ENCODE data around the gene ADCY10.

The ADCY10 gene, protein sequence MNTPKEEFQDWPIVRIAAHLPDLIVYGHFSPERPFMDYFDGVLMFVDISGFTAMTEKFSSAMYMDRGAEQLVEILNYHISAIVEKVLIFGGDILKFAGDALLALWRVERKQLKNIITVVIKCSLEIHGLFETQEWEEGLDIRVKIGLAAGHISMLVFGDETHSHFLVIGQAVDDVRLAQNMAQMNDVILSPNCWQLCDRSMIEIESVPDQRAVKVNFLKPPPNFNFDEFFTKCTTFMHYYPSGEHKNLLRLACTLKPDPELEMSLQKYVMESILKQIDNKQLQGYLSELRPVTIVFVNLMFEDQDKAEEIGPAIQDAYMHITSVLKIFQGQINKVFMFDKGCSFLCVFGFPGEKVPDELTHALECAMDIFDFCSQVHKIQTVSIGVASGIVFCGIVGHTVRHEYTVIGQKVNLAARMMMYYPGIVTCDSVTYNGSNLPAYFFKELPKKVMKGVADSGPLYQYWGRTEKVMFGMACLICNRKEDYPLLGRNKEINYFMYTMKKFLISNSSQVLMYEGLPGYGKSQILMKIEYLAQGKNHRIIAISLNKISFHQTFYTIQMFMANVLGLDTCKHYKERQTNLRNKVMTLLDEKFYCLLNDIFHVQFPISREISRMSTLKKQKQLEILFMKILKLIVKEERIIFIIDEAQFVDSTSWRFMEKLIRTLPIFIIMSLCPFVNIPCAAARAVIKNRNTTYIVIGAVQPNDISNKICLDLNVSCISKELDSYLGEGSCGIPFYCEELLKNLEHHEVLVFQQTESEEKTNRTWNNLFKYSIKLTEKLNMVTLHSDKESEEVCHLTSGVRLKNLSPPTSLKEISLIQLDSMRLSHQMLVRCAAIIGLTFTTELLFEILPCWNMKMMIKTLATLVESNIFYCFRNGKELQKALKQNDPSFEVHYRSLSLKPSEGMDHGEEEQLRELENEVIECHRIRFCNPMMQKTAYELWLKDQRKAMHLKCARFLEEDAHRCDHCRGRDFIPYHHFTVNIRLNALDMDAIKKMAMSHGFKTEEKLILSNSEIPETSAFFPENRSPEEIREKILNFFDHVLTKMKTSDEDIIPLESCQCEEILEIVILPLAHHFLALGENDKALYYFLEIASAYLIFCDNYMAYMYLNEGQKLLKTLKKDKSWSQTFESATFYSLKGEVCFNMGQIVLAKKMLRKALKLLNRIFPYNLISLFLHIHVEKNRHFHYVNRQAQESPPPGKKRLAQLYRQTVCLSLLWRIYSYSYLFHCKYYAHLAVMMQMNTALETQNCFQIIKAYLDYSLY (N-terminal part only)

DNA sequence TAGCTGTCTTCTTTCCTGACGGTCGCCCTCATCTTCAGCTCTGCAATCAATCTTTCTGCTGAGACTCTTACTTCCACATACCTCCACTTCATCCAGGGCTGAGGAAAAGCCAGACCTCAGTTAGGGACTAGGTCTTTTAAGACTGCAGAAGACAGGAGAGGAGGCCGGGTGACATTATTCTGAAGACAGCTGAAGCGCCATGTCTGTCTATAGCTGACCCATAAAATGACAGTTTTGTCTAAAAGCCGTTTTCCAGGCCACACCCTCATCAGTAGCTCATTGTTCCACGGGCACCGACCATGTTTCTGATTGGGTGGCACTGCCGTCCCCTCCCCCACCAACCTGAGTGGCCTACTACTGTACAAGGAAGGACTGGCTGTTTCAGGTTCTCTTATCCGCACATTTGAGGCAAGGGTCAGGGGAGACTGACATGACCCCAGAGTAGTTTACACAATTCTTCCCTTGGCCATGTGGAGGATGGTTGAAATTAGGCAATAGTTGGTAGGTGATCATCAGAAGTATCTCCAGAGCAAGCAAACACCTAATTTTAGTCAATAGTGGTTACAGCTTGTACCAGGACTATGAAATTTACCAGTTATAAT lies at the start of gene ADCY10:
TSS of gene ADCY10 (minus strand) at position 240 of the 602 bp plus-strand sequence. CDS start 8,994 bp downstream, outside the sequence.
- no peak within 1 kb of the TSS for H3K4me3 ChIP-seq (ENCODE audit: low read length)
- no peak for TF ChIP-seq ZNF274 (IDR thresholded peaks at IDR 0.05; ENCODE audit: low read depth, low read length)

DNA sequence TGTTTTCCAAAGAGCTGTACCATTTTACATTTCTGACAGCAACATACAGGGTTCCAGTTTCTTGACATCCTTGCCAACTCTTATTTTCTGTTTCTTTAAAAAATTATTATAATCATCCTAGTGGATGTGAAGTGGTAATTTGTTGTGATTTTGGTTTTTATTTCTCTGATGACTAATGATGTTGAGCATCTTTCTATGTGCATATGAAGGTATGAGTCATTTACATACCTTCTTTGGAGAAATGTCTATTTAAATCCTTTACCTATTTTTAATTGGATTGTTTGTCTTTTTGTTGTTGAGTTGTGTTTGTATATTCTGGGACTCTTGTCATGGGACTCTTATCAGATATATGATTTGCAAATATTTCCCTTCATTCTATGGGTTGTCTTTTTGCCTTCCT lies 43.8 kb upstream of the ADCY10 start:
- no peak overlapping the region for H3K4me3 ChIP-seq (ENCODE audit: low read length)
- no peak for TF ChIP-seq ZNF274 (IDR thresholded peaks at IDR 0.05; ENCODE audit: low read depth, low read length)

GRCh38 chr1:167955915-167956314 lies 42.0 kb upstream of the ADCY10 start:
- H3K4me3 ChIP-seq (ENCODE audit: low read length): no peak overlapping the region
- no peak for TF ChIP-seq ZNF274 (IDR thresholded peaks at IDR 0.05; ENCODE audit: low read depth, low read length)

DNA sequence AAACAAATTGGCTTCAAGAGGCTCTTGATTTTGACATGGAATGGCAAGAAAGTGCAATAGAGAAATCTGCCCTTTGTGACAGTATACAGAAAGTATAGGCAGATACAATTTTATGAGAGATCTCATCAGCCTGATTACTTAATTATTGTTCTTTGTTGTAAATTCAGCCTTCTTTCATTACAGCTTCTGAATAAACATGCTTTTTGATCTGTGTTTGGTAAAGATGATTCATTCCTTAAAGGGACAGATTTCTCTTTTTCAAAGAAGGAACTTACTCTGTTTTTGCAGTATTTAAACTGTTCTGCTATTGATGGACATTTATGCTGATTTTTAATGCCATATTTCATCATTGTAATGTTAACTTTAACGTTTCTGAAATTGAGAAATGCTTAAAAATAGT lies 36.6 kb upstream of the ADCY10 start:
- no peak for TF ChIP-seq ZNF274 (IDR thresholded peaks at IDR 0.05; ENCODE audit: low read depth, low read length)
- no peak overlapping the region for H3K4me3 ChIP-seq (ENCODE audit: low read length)

GRCh38 chr1:167949785-167950184 lies 35.9 kb upstream of the ADCY10 start:
- H3K4me3 ChIP-seq (ENCODE audit: low read length): no peak overlapping the region
- no peak for TF ChIP-seq ZNF274 (IDR thresholded peaks at IDR 0.05; ENCODE audit: low read depth, low read length)

DNA sequence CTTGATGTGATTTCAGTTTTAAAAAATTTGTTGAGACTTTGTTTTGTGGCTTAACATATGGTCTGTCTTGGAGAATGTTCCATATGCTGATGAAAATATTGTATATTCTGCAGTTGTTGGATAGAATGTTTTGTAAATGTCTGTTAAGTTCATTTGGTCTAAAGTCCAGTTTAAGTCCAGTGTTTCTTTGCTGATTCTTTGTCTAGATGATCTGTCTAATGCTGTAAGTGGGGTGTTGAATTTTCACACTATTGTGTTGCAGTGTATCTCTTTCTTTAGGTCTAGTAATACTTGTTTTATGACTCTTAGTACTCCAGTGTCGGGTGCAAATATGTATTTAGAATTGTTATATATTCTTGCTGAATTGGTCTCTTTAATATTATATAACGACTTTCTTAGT lies 33.8 kb upstream of the ADCY10 start:
- TF ChIP-seq ZNF274 (IDR thresholded peaks at IDR 0.05; ENCODE audit: low read depth, low read length): no peak
- H3K4me3 ChIP-seq (ENCODE audit: low read length): no peak overlapping the region

- no peak for TF ChIP-seq ZNF274 (IDR thresholded peaks at IDR 0.05; ENCODE audit: low read depth, low read length)
- no peak overlapping the region for H3K4me3 ChIP-seq (ENCODE audit: low read length)
Observed at GRCh38 chr1:167943541-167943940, 29.6 kb upstream of the ADCY10 start.

GRCh38 chr1:167940264-167940663 lies 26.3 kb upstream of the ADCY10 start:
- no peak overlapping the region for H3K4me3 ChIP-seq (ENCODE audit: low read length)
- no peak for TF ChIP-seq ZNF274 (IDR thresholded peaks at IDR 0.05; ENCODE audit: low read depth, low read length)

DNA sequence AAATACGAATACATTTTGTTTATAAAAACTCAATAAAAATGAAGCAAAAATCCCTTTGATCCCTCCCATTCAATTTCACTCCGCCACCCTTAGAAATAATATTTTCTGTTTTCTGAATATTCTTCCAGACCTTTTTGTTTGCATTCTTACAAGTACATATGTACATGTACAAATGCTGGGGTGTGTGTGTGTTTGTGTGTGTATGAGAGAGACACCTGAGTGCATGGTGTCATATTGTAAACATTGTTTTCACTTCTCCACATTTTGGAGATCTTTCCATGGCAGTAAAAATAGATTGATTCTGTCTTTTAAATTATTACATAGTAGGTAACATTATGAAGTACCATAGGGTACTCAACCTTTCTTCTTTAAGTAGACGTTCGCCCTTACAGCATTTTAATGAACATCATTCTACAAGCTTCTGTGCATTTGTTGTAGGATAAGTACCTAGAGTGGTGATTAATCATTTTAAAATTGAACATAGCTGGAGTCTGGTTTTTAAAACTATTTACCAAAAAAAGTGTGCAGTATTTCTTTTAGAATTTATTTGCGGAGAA lies 24.2 kb upstream of the ADCY10 start:
- peak overlapping the region; percentile 71; the same call in 1 of the 2 replicates for H3K4me3 ChIP-seq (ENCODE audit: low read length)
- TF ChIP-seq ZNF274 (IDR thresholded peaks at IDR 0.05; ENCODE audit: low read depth, low read length): no peak

- TF ChIP-seq ZNF274 (IDR thresholded peaks at IDR 0.05; ENCODE audit: low read depth, low read length): no peak
Observed at GRCh38 chr1:167937709-167938010, 23.7 kb upstream of the ADCY10 start.

GRCh38 chr1:167936930-167937708 lies 23.2 kb upstream of the ADCY10 start, which contains the start of gene MPC2:
MPC2 (minus strand) TSS chr1:167937072; CDS start chr1:167935841, 1,231 bp downstream.
- H3K4me3 ChIP-seq (ENCODE audit: low read length): peak within 1 kb of the TSS; percentile 71
- TF ChIP-seq ZNF274 (IDR thresholded peaks at IDR 0.05; ENCODE audit: low read depth, low read length): no peak

More at GRCh38 chr1:167937709-167938010, 23.7 kb upstream of the ADCY10 start:
- H3K4me3 ChIP-seq (ENCODE audit: low read length): peak overlapping the region; percentile 71

- no peak for TF ChIP-seq ZNF274 (IDR thresholded peaks at IDR 0.05; ENCODE audit: low read depth, low read length)
Observed at GRCh38 chr1:167936068-167936929, 22.4 kb upstream of the ADCY10 start, which contains the start of gene DCAF6. DCAF6 (plus strand) TSS chr1:167936683; CDS start chr1:167936912, 229 bp downstream.

More at GRCh38 chr1:167936068-167936929, 22.4 kb upstream of the ADCY10 start, which contains the start of gene DCAF6:
- peak within 1 kb of the TSS; percentile 71 for H3K4me3 ChIP-seq (ENCODE audit: low read length)
